ENCODE results near the gene CXCL8. TPM values are rescaled to one million over a fixed set of nuclear protein-coding genes. Genes with fewer than 3 reads are reported as not detected.

Gene CXCL8
- total and polyA plus RNA-seq, 2 of the 8 experiments (the other 6 are each of a cell fraction or from before 2014, with no cell fraction given): not detected

GRCh38 chr4:73763877-73764276, 23.5 kb downstream of the CXCL8 start:
- Histone ChIP-seq H3K4me1 (replicated peaks in 1 of 4; ENCODE audit: control insufficient read depth in 3 of 4, insufficient read depth in 4 of 4, low read length in 3 of 4) (no peaks in the 10 kb centered on the region), H3K79me2 (ENCODE audit: control insufficient read depth in 1 of 2, insufficient read depth in 2 of 2, low read length in 2 of 2) (no peaks in the 10 kb centered on the region), H3K14ac (ENCODE audit: insufficient read length) (no peak overlapping the region), H2AK5ac (ENCODE audit: low read depth, low read length) (no peak overlapping the region), H3K56ac (replicated peaks; ENCODE audit: insufficient read length, low read depth, low read length) (no peak overlapping the region), H2BK15ac (ENCODE audit: low read length) (no peak overlapping the region), H4K5ac (ENCODE audit: insufficient read length, low read depth, low read length) (no peak overlapping the region), H3K4ac (replicated peaks; ENCODE audit: insufficient read length, low read depth, low read length) (no peak overlapping the region), H4K8ac (ENCODE audit: extremely low read depth, insufficient read depth, low read length) (peak overlapping the region; percentile 16; the same call in 1 of the 2 replicates), H4K20me1 (replicated peaks in 1 of 2; ENCODE audit: control insufficient read depth in 1 of 2, insufficient read depth in 2 of 2, low read length in 2 of 2) (no peaks in the 10 kb centered on the region), H3K36me3 (ENCODE audit: control insufficient read depth in 2 of 4, insufficient read depth in 4 of 4, low read length in 3 of 4) (no peaks in the 10 kb centered on the region), H2BK20ac (ENCODE audit: low read length) (no peak overlapping the region), H4K91ac (replicated peaks; ENCODE audit: insufficient read length, low read length) (no peak overlapping the region), H3K18ac (ENCODE audit: extremely low read depth, low read length) (no peak overlapping the region), H2AFZ (ENCODE audit: low read length) (no peak overlapping the region), H3K9me3 (ENCODE audit: insufficient read depth in 2 of 2, low read depth in 1 of 2, low read length in 1 of 2) (no peaks in the 10 kb centered on the region), H2BK120ac (replicated peaks; ENCODE audit: low read depth, low read length) (no peak overlapping the region), H3K4me3 (ENCODE audit: extremely low read depth in 1 of 4, insufficient read depth in 2 of 4, low read depth in 3 of 4, low read length in 4 of 4) (no peak overlapping the region), H3K23ac (ENCODE audit: insufficient read length) (no peak overlapping the region), H3K4me2 (ENCODE audit: insufficient read depth in 1 of 2, low read depth in 2 of 2, low read length in 2 of 2) (no peak overlapping the region), H3K79me1 (ENCODE audit: low read depth, low read length) (no peaks in the 10 kb centered on the region), H3K27me3 (replicated peaks in 1 of 4; ENCODE audit: control insufficient read depth in 3 of 4, extremely low read depth in 1 of 4, insufficient read depth in 3 of 4, low read length in 3 of 4) (no peaks in the 10 kb centered on the region), H3K23me2 (ENCODE audit: low read depth, low read length) (no peaks in the 10 kb centered on the region), H3K9ac (replicated peaks in 1 of 4; ENCODE audit: extremely low read depth in 1 of 4, low read depth in 3 of 4, low read length in 3 of 4) (no peak overlapping the region), H2BK12ac (ENCODE audit: low read depth, low read length) (no peak overlapping the region), H3K27ac (ENCODE audit: low read depth, low read length) (no peak overlapping the region), H2BK5ac (ENCODE audit: low read depth, low read length) (no peak overlapping the region)
- 95% methylated on average over 6 of the region's 6 CpGs; no CpG with 5 or more reads in 1 of the 2 experiments for WGBS, 2 experiments (ENCODE audit: extremely low coverage in 1 of 2, insufficient coverage in 1 of 2, insufficient read length in 1 of 2, insufficient replicate concordance in 2 of 2, low coverage in 1 of 2, low lambda C conversion rate in 2 of 2, missing lambda C conversion rate in 1 of 2)
- ChIA-PET CTCF (ENCODE audit: partially characterized antibody) (interaction anchor here (1.2 to 1.6 kb wide), 3 partner anchors 10 to 371 kb away, joined by 3 to 5 read pairs (median 3); no protein-coding TSS in a partner anchor), POLR2A (ENCODE audit: partially characterized antibody) (no interaction called here)
- DNase-seq (ENCODE audit: low read depth in 1 of 2, low spot score in 2 of 2) (no peak), FAIRE-seq (no peak)
- TF ChIP-seq JUND (IDR thresholded peaks at IDR 0.05; ENCODE audit: low read length): no peak
- TF ChIP-seq CHD1 (IDR thresholded peaks at IDR 0.05; ENCODE audit: low read depth, low read length): no peak
- no peak for TF ChIP-seq RAD21 (IDR thresholded peaks at IDR 0.05 in 1 of 2, conservative IDR thresholded peaks at IDR 0.05 in 1 of 2; ENCODE audit: low read depth in 2 of 2, low read length in 2 of 2)
- TF ChIP-seq POLR2A (IDR thresholded peaks at IDR 0.05; ENCODE audit: control extremely low read depth in 1 of 2, low read depth in 2 of 2, low read length in 2 of 2): no peak
- no peak for TF ChIP-seq KDM5A (IDR thresholded peaks at IDR 0.05; ENCODE audit: low read length)
- no peak for TF ChIP-seq TAF7 (optimal IDR thresholded peaks at IDR 0.05; ENCODE audit: borderline replicate concordance, low read depth, low read length)
- TF ChIP-seq SP1 (IDR thresholded peaks at IDR 0.05; ENCODE audit: low read depth, low read length): no peak
- no peak for TF ChIP-seq TBP (IDR thresholded peaks at IDR 0.05; ENCODE audit: low read depth, low read length)

Data from H1 (cell line).